Suprapubic skin (tissue), 4 donors: Measurements from ENCODE around the gene GFY.

ENCODE experiments used
- POLR2A ChIP-seq, 2 donors: fragments of 450-650 bp; IDR thresholded peaks; one replicate each; pipeline ENCODE4 v1.6.1; 2017; ENCODE audit warnings: antibody characterized with exemption in 2 of 2, mild to moderate bottlenecking in 2 of 2, moderate library complexity in 2 of 2
- POLR2AphosphoS5 ChIP-seq, 3 donors: sonication (generic); formaldehyde crosslinking; IDR thresholded peaks; one replicate each; pipeline ENCODE4 v1.6.1; 2017; ENCODE audit warnings: antibody characterized with exemption in 3 of 3
- TF ChIP-seq, protein P1 (sequence below), 2 donors: fragments of 200-600 bp in 1 of 2; fragments of 450-650 bp in 1 of 2; sonication (generic) in 1 of 2; IDR thresholded peaks; one replicate each; pipeline ENCODE4 v1.5.1; 2016 to 2019; ENCODE audit warnings: antibody characterized with exemption in 2 of 2, mild to moderate bottlenecking in 1 of 2, moderate library complexity in 1 of 2

- TF ChIP-seq POLR2A (IDR thresholded peaks at IDR 0.05) = no peak
- no peak for TF ChIP-seq POLR2AphosphoS5 (IDR thresholded peaks at IDR 0.05)
- TF ChIP-seq, protein P1, sequence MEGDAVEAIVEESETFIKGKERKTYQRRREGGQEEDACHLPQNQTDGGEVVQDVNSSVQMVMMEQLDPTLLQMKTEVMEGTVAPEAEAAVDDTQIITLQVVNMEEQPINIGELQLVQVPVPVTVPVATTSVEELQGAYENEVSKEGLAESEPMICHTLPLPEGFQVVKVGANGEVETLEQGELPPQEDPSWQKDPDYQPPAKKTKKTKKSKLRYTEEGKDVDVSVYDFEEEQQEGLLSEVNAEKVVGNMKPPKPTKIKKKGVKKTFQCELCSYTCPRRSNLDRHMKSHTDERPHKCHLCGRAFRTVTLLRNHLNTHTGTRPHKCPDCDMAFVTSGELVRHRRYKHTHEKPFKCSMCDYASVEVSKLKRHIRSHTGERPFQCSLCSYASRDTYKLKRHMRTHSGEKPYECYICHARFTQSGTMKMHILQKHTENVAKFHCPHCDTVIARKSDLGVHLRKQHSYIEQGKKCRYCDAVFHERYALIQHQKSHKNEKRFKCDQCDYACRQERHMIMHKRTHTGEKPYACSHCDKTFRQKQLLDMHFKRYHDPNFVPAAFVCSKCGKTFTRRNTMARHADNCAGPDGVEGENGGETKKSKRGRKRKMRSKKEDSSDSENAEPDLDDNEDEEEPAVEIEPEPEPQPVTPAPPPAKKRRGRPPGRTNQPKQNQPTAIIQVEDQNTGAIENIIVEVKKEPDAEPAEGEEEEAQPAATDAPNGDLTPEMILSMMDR (IDR thresholded peaks at IDR 0.05) = no peak
These were observed 10.5 kb downstream of the GFY start for GRCh38 chr19:49435670-49436069.
